ENCODE results near the gene ENSA.
"Not testable (repeated sequence)": the region's sequence is repeated elsewhere in the genome, so short reads cannot be mapped to it uniquely, and the experiment has no call there.

ENSA gene

GRCh38 chr1:150629115-150629928 is at the start of gene ENSA:
Gene ENSA, minus strand, starts transcription at chr1:150629612. Its CDS starts 142 bp downstream, at chr1:150629470.
- Histone ChIP-seq H3K9ac (ENCODE audit: insufficient read length) (peak within 1 kb of the TSS; percentile 92), H3K27ac (peak within 1 kb of the TSS; percentile 95), H3K36me3 (ENCODE audit: insufficient read depth, low read length) (peaks cover 37% of the 10 kb centered on the region), H3K9me3 (ENCODE audit: low read depth, low read length) (no peaks in the 10 kb centered on the region), H3K4me3 (peak within 1 kb of the TSS; percentile 91)
- peak; percentile 99 for DNase-seq (ENCODE audit: low read depth, low spot score)
- no peak for TF ChIP-seq EZH2 (IDR thresholded peaks at IDR 0.05)
- peak; percentile 52 for TF ChIP-seq FOXP2 (optimal IDR thresholded peaks at IDR 0.05; ENCODE audit: control extremely low read depth, extremely low read length, insufficient read depth)
- peak; percentile 87 for TF ChIP-seq POLR2AphosphoS5 (IDR thresholded peaks at IDR 0.05; ENCODE audit: borderline replicate concordance, low read depth, low read length)

- TF ChIP-seq POLR2AphosphoS5 (IDR thresholded peaks at IDR 0.05; ENCODE audit: borderline replicate concordance, low read depth, low read length) (no peak), FOXP2 (optimal IDR thresholded peaks at IDR 0.05; ENCODE audit: control extremely low read depth, extremely low read length, insufficient read depth) (no peak), EZH2 (IDR thresholded peaks at IDR 0.05) (no peak)
- Histone ChIP-seq H3K4me3 (no peak overlapping the region), H3K36me3 (ENCODE audit: insufficient read depth, low read length) (no peaks in the 10 kb centered on the region; the same call in 1 of the 2 replicates), H3K9ac (ENCODE audit: insufficient read length) (no peak overlapping the region), H3K9me3 (ENCODE audit: low read depth, low read length) (no peaks in the 10 kb centered on the region), H3K27ac (no peak overlapping the region)
- DNase-seq (ENCODE audit: low read depth, low spot score), result no peak
These were observed 49.6 kb upstream of the ENSA start for GRCh38 chr1:150678988-150679387.

GRCh38 chr1:150674881-150675280 is 45.5 kb upstream of the ENSA start:
- no peak for DNase-seq (ENCODE audit: low read depth, low spot score)
- Histone ChIP-seq H3K4me3 (no peak overlapping the region), H3K27ac (no peak overlapping the region), H3K36me3 (ENCODE audit: insufficient read depth, low read length) (0 out of 2 replicates have a peak, but pooled peaks cover 4% of the 10 kb centered on the region), H3K9me3 (ENCODE audit: low read depth, low read length) (no peaks in the 10 kb centered on the region), H3K9ac (ENCODE audit: insufficient read length) (no peak overlapping the region)
- TF ChIP-seq POLR2AphosphoS5 (IDR thresholded peaks at IDR 0.05; ENCODE audit: borderline replicate concordance, low read depth, low read length) (no peak), EZH2 (IDR thresholded peaks at IDR 0.05) (no peak), FOXP2 (optimal IDR thresholded peaks at IDR 0.05; ENCODE audit: control extremely low read depth, extremely low read length, insufficient read depth) (no peak)

GRCh38 chr1:150663321-150663720 is 33.9 kb upstream of the ENSA start:
- TF ChIP-seq FOXP2 (optimal IDR thresholded peaks at IDR 0.05; ENCODE audit: control extremely low read depth, extremely low read length, insufficient read depth), result no peak
- no peak for TF ChIP-seq POLR2AphosphoS5 (IDR thresholded peaks at IDR 0.05; ENCODE audit: borderline replicate concordance, low read depth, low read length)
- TF ChIP-seq EZH2 (IDR thresholded peaks at IDR 0.05), result no peak
- H3K36me3 ChIP-seq (ENCODE audit: insufficient read depth, low read length), result peaks cover 25% of the 10 kb centered on the region
- no peak for DNase-seq (ENCODE audit: low read depth, low spot score)
- no peaks in the 10 kb centered on the region for H3K9me3 ChIP-seq (ENCODE audit: low read depth, low read length)
- no peak overlapping the region for H3K9ac ChIP-seq (ENCODE audit: insufficient read length)
- no peak overlapping the region for H3K27ac ChIP-seq
- no peak overlapping the region for H3K4me3 ChIP-seq

- Histone ChIP-seq H3K9me3 (ENCODE audit: low read depth, low read length) (no peaks in the 10 kb centered on the region), H3K27ac (no peak overlapping the region)
- no peak for TF ChIP-seq POLR2AphosphoS5 (IDR thresholded peaks at IDR 0.05; ENCODE audit: borderline replicate concordance, low read depth, low read length)
- TF ChIP-seq EZH2 (IDR thresholded peaks at IDR 0.05), result no peak
- TF ChIP-seq FOXP2 (optimal IDR thresholded peaks at IDR 0.05; ENCODE audit: control extremely low read depth, extremely low read length, insufficient read depth), result no peak
These were observed 33.4 kb upstream of the ENSA start for GRCh38 chr1:150662811-150663210.

GRCh38 chr1:150661156-150661555 is 31.7 kb upstream of the ENSA start:
- no peak for TF ChIP-seq FOXP2 (optimal IDR thresholded peaks at IDR 0.05; ENCODE audit: control extremely low read depth, extremely low read length, insufficient read depth)
- no peak for TF ChIP-seq POLR2AphosphoS5 (IDR thresholded peaks at IDR 0.05; ENCODE audit: borderline replicate concordance, low read depth, low read length)
- TF ChIP-seq EZH2 (IDR thresholded peaks at IDR 0.05), result no peak
- Histone ChIP-seq H3K4me3 (no peak overlapping the region), H3K9me3 (ENCODE audit: low read depth, low read length) (no peaks in the 10 kb centered on the region), H3K36me3 (ENCODE audit: insufficient read depth, low read length) (peaks cover 25% of the 10 kb centered on the region), H3K27ac (no peak overlapping the region), H3K9ac (ENCODE audit: insufficient read length) (no peak overlapping the region)
- no peak for DNase-seq (ENCODE audit: low read depth, low spot score)

More at GRCh38 chr1:150662811-150663210, 33.4 kb upstream of the ENSA start:
- Histone ChIP-seq H3K4me3 (no peak overlapping the region), H3K9ac (ENCODE audit: insufficient read length) (no peak overlapping the region), H3K36me3 (ENCODE audit: insufficient read depth, low read length) (peaks cover 25% of the 10 kb centered on the region)
- no peak for DNase-seq (ENCODE audit: low read depth, low spot score)

GRCh38 chr1:150660584-150660983 is 31.2 kb upstream of the ENSA start:
- Histone ChIP-seq H3K27ac (no peak overlapping the region), H3K36me3 (ENCODE audit: insufficient read depth, low read length) (peaks cover 25% of the 10 kb centered on the region)
- TF ChIP-seq EZH2 (IDR thresholded peaks at IDR 0.05) (no peak), POLR2AphosphoS5 (IDR thresholded peaks at IDR 0.05; ENCODE audit: borderline replicate concordance, low read depth, low read length) (no peak), FOXP2 (optimal IDR thresholded peaks at IDR 0.05; ENCODE audit: control extremely low read depth, extremely low read length, insufficient read depth) (no peak)

GRCh38 chr1:150657064-150657463 is 27.7 kb upstream of the ENSA start:
- H3K9me3 ChIP-seq (ENCODE audit: low read depth, low read length); H3K27ac ChIP-seq; DNase-seq (ENCODE audit: low read depth, low spot score); H3K4me3 ChIP-seq; H3K9ac ChIP-seq (ENCODE audit: insufficient read length): not testable (repeated sequence)
- peaks cover 21% of the 10 kb centered on the region for H3K36me3 ChIP-seq (ENCODE audit: insufficient read depth, low read length)

More at GRCh38 chr1:150660584-150660983, 31.2 kb upstream of the ENSA start:
- no peak for DNase-seq (ENCODE audit: low read depth, low spot score)
- H3K9ac ChIP-seq (ENCODE audit: insufficient read length), result no peak overlapping the region
- no peaks in the 10 kb centered on the region for H3K9me3 ChIP-seq (ENCODE audit: low read depth, low read length)
- no peak overlapping the region for H3K4me3 ChIP-seq

- H3K9ac ChIP-seq (ENCODE audit: insufficient read length); H3K4me3 ChIP-seq; H3K36me3 ChIP-seq (ENCODE audit: insufficient read depth, low read length); H3K9me3 ChIP-seq (ENCODE audit: low read depth, low read length); H3K27ac ChIP-seq; DNase-seq (ENCODE audit: low read depth, low spot score): not testable (repeated sequence)
These were observed 25.2 kb upstream of the ENSA start for GRCh38 chr1:150654635-150655034.
